Endothelial cell of umbilical vein (primary cell): ENCODE data around the gene CADPS. TPM values are rescaled to one million over a fixed set of nuclear protein-coding genes. Genes with fewer than 3 reads are reported as not detected.

Experiments
- BruUV-seq: library from RNA; stranded (reverse); fragments of 400-500 nt; replicated peaks from 2 replicates; lab custom pipeline; 2021; lab: Mats Ljungman, UMichigan
- CTCF ChIA-PET: fragments of 300-600, 350-600 bp; sonication (Branson Sonifier 250); formaldehyde crosslinking; loops from one replicate; lab custom pipeline; 2021; ENCODE audit warnings: antibody characterized with exemption, inconsistent platforms; lab: Charles Lee
- POLR2A ChIA-PET: fragments of 300-600, 350-600 bp; sonication (Branson Sonifier 250); formaldehyde crosslinking; loops from one replicate; lab custom pipeline; 2021; ENCODE audit warnings: antibody characterized with exemption, inconsistent platforms; lab: Charles Lee
- DNase-seq: peaks from one replicate; pipeline ENCODE4 v3.0.0-alpha.2; 2011; ENCODE audit warnings: low read depth, low spot score
- FAIRE-seq: peaks from 2 replicates; lab custom pipeline; 2011; peaks lifted over from hg19 to GRCh38; lab: Jason Lieb, UNC
- H2AFZ ChIP-seq: 2 replicates; pipeline ENCODE4 v1.6.0; 2012; ENCODE audit warnings: low read depth, low read length, control low read depth, inconsistent platforms
- H3K27ac ChIP-seq: 2 replicates; pipeline ENCODE4 v1.5.1; 2011; ENCODE audit warnings: low read depth, mild to moderate bottlenecking, control low read depth, low read length, moderate library complexity; ENCODE audit not compliant: insufficient read depth
- H3K27me3 ChIP-seq, 2 experiments: 2 replicates each; pipeline versions ENCODE4 v1.6.0 to v1.6.1; 2011; ENCODE audit warnings: low read length in 2 of 2, mixed read lengths in 1 of 2; ENCODE audit not compliant: control insufficient read depth in 2 of 2, insufficient read depth in 2 of 2
- H3K36me3 ChIP-seq, 2 experiments: 2 replicates in 1 of 2; 3 replicates in 1 of 2; pipeline ENCODE4 v1.5.1; 2011; ENCODE audit warnings: low read length in 2 of 2, mild to moderate bottlenecking in 1 of 2, moderate library complexity in 1 of 2; ENCODE audit not compliant: control insufficient read depth in 2 of 2, insufficient read depth in 2 of 2; ENCODE audit errors: extremely low read depth in 1 of 2
- H3K4me1 ChIP-seq: 3 replicates; pipeline ENCODE4 v1.5.1; 2011; ENCODE audit warnings: mild to moderate bottlenecking, low read length; ENCODE audit not compliant: control insufficient read depth, insufficient read depth; ENCODE audit errors: extremely low read depth
- H3K4me2 ChIP-seq: 2 replicates; pipeline ENCODE4 v1.6.1; 2011; ENCODE audit warnings: low read length, control low read depth, mixed read lengths; ENCODE audit not compliant: insufficient read depth
- H3K4me3 ChIP-seq, 3 experiments: fragments of 200-600 bp in 1 of 3; sonication (generic), shearing (Covaris generic) in 1 of 3; replicated peaks in 1 of 3; 2 replicates each; pipeline ENCODE4 v1.5.1; 2011 to 2016; ENCODE audit warnings: control low read depth in 3 of 3, low read length in 3 of 3, mild to moderate bottlenecking in 2 of 3, inconsistent platforms in 1 of 3, low read depth in 1 of 3, moderate library complexity in 1 of 3; ENCODE audit not compliant: insufficient read depth in 1 of 3
- H3K79me2 ChIP-seq: 2 replicates; pipeline ENCODE4 v1.6.0; 2012; ENCODE audit warnings: low read length, inconsistent platforms; ENCODE audit not compliant: control insufficient read depth, insufficient read depth
- H3K9ac ChIP-seq: replicated peaks from 2 replicates; pipeline ENCODE3; 2011; ENCODE audit warnings: low read length, control low read depth; ENCODE audit not compliant: insufficient read depth; ENCODE audit errors: extremely low read depth
- H3K9me1 ChIP-seq: replicated peaks from 3 replicates; pipeline ENCODE4 v1.6.0; 2011; ENCODE audit warnings: mild to moderate bottlenecking, low read length; ENCODE audit not compliant: control insufficient read depth, insufficient read depth; ENCODE audit errors: extremely low read depth
- H3K9me3 ChIP-seq: replicated peaks from 2 replicates; pipeline ENCODE4 v1.5.1; 2012; ENCODE audit warnings: low read length, inconsistent platforms; ENCODE audit not compliant: control insufficient read depth, insufficient read depth
- H4K20me1 ChIP-seq: replicated peaks from 2 replicates; pipeline ENCODE3; 2011; ENCODE audit warnings: mild to moderate bottlenecking, low read length; ENCODE audit not compliant: control insufficient read depth, insufficient read depth; ENCODE audit errors: extremely low read depth
- EZH2 ChIP-seq: IDR thresholded peaks from 2 replicates; pipeline ENCODE4 v1.6.1; 2012; ENCODE audit warnings: borderline replicate concordance, low read depth, mild to moderate bottlenecking, moderate library complexity, low read length, inconsistent platforms; ENCODE audit not compliant: severe bottlenecking
- FOS ChIP-seq: IDR thresholded peaks from 2 replicates; pipeline ENCODE4 v1.6.1; 2011; ENCODE audit warnings: mild to moderate bottlenecking, low read length, moderate library complexity, borderline replicate concordance; ENCODE audit not compliant: insufficient read depth
- GATA2 ChIP-seq: IDR thresholded peaks from 2 replicates; pipeline ENCODE4 v1.7.0; 2011; ENCODE audit warnings: low read depth, mild to moderate bottlenecking, moderate library complexity, mixed read lengths, low read length; ENCODE audit not compliant: insufficient read length, insufficient read depth
- JUN ChIP-seq: IDR thresholded peaks from 2 replicates; pipeline ENCODE4 v1.6.1; 2011; ENCODE audit warnings: borderline replicate concordance, low read depth; ENCODE audit not compliant: insufficient read length, insufficient read depth
- MYC ChIP-seq: IDR thresholded peaks from one replicate; pipeline ENCODE4 v1.6.1; 2011; ENCODE audit warnings: mild to moderate bottlenecking, low read depth, low read length
- POLR2A ChIP-seq: IDR thresholded peaks from 2 replicates; pipeline ENCODE4 v1.6.1; 2012; ENCODE audit warnings: low read depth, mild to moderate bottlenecking, control low read depth, low read length
- POLR2AphosphoS5 ChIP-seq: IDR thresholded peaks from 2 replicates; pipeline ENCODE4 v1.6.1; 2012; ENCODE audit warnings: low read depth, mild to moderate bottlenecking, control low read depth, low read length, moderate library complexity; ENCODE audit not compliant: insufficient read depth
- dilution Hi-C: fragments of 300-500 bp; cut with MboI; formaldehyde crosslinking; loops from one replicate; pipeline ENCODE4 v1.15.0; 2019; ENCODE audit warnings: low sequenced_read_pairs; ENCODE audit not compliant: extremely low pct_ligation_motif_present
- intact Hi-C: fragments of 100-400 bp; cut with micrococcal nuclease; formaldehyde crosslinking; loops from one replicate; pipeline ENCODE4 v1.10.0; 2022
- polyA plus RNA-seq, 4 experiments: library from polyadenylated mRNA; depleted of rRNA in 3 of 4; stranded (reverse) in 3 of 4; unstranded in 1 of 4; fragments of >200 nt; gene quantifications; 2 replicates each; pipeline versions ENCODE4 v1.2.1 to v1.2.3, GENCODE V29; 2011 to 2012; ENCODE audit warnings: missing spikeins in 1 of 4
- total RNA-seq: library from RNA; stranded (reverse); gene quantifications from 2 replicates; pipeline ENCODE4 v1.2.3, GENCODE V29; 2021
- TF ChIP-seq, protein P1 (sequence below): IDR thresholded peaks from 2 replicates; pipeline ENCODE4 v1.6.1; 2011; ENCODE audit not compliant: insufficient read depth, insufficient read length
- TF ChIP-seq, protein P2 (sequence below), 2 donors: IDR thresholded peaks; 1 replicate in 1 of 2; 2 replicates in 1 of 2; pipeline ENCODE4 v1.5.1; 2011; ENCODE audit warnings: low read length in 2 of 2, mild to moderate bottlenecking in 2 of 2, moderate library complexity in 2 of 2, control low read depth in 1 of 2, inconsistent platforms in 1 of 2, low read depth in 1 of 2; ENCODE audit not compliant: insufficient read depth in 1 of 2; ENCODE audit errors: extremely low read depth in 1 of 2

The CADPS gene
- total and polyA plus RNA-seq, 2 donors (not counting 3 experiments of a cell fraction or from before 2014, with no cell fraction given) = not detected

DNA sequence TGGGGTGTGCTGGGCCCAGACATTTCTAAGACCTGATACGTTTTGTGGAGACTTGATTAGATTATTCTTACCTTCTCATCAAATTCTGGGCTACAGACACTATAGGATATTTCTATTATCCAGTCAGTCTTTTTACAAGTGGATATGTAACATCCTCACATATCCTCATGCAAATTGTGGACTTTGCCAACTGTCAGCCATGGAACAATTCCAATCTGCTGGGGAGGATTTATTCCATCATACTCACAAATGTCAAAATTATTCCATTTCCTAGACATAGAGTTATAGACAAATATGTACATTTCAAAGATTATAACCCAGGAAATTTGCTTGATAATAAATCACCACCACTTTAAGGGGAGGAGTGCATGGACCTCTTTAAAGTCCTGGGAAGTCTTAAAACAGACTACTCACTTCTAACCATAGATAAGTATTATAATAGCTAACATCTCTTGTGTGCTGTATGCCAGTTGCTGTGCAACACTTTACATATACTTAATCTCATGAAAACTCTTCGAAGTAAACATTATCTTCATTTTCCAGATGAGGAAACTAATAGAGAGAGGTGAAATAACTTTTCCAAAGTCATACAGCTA, 44.4 kb downstream of the CADPS start:
- dilution Hi-C loops = no loop called here

DNA sequence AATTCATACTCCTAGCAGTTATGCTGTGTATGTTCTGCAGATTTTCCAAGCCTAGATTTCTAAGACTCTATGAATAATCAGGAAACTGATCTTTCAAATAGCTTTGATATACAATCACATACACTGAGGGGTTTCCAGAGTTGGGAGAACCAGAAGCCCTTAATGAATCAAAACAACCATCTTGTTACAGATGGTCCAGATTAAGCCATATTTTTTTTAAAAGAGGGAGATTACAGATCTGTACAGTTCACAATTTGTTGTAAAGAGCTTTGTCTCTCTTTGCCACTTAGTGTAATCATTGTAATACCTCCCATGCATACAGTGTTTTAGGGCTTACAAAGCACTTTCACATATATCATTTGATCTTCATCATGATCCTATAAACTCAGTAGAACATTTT, 47.7 kb downstream of the CADPS start:
- H3K36me3 ChIP-seq = no peaks in the 10 kb centered on the region
- no peak overlapping the region for H3K4me2 ChIP-seq
- no peaks in the 10 kb centered on the region for H3K79me2 ChIP-seq
- FAIRE-seq (no peak), DNase-seq (no peak)
- dilution Hi-C loops (no loop called here), intact Hi-C loops (no loop called here)
- no peak for TF ChIP-seq POLR2AphosphoS5
- no peak for TF ChIP-seq EZH2
- TF ChIP-seq MYC = no peak
- TF ChIP-seq JUN = no peak
- TF ChIP-seq, protein P1, sequence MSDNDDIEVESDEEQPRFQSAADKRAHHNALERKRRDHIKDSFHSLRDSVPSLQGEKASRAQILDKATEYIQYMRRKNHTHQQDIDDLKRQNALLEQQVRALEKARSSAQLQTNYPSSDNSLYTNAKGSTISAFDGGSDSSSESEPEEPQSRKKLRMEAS = no peak
- no peak for TF ChIP-seq GATA2
- TF ChIP-seq FOS = no peak
- no peak for TF ChIP-seq POLR2A
- TF ChIP-seq, protein P2, sequence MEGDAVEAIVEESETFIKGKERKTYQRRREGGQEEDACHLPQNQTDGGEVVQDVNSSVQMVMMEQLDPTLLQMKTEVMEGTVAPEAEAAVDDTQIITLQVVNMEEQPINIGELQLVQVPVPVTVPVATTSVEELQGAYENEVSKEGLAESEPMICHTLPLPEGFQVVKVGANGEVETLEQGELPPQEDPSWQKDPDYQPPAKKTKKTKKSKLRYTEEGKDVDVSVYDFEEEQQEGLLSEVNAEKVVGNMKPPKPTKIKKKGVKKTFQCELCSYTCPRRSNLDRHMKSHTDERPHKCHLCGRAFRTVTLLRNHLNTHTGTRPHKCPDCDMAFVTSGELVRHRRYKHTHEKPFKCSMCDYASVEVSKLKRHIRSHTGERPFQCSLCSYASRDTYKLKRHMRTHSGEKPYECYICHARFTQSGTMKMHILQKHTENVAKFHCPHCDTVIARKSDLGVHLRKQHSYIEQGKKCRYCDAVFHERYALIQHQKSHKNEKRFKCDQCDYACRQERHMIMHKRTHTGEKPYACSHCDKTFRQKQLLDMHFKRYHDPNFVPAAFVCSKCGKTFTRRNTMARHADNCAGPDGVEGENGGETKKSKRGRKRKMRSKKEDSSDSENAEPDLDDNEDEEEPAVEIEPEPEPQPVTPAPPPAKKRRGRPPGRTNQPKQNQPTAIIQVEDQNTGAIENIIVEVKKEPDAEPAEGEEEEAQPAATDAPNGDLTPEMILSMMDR (IDR thresholded peaks at IDR 0.05; ENCODE audit: extremely low read depth in 1 of 2, insufficient read depth in 1 of 2, low read depth in 1 of 2, low read length in 2 of 2) = no peak
- H3K27me3 ChIP-seq = no peaks in the 10 kb centered on the region
- H3K27ac ChIP-seq = no peak overlapping the region
- CTCF ChIA-PET = no interaction called here
- H4K20me1 ChIP-seq = no peaks in the 10 kb centered on the region
- H2AFZ ChIP-seq = no peak overlapping the region
- H3K9me1 ChIP-seq = no peaks in the 10 kb centered on the region
- no peak overlapping the region for H3K4me3 ChIP-seq
- POLR2A ChIA-PET = no interaction called here
- BruUV-seq = no TSS peak
- no peaks in the 10 kb centered on the region for H3K9me3 ChIP-seq
- no peak overlapping the region for H3K9ac ChIP-seq
- H3K4me1 ChIP-seq = no peaks in the 10 kb centered on the region

More for the DNA sequence above, 44.4 kb downstream of the CADPS start:
- intact Hi-C loops = no loop called here
- H3K4me1 ChIP-seq = no peaks in the 10 kb centered on the region
- ChIA-PET POLR2A (no interaction called here), CTCF (no interaction called here)
- TF ChIP-seq JUN = no peak
- TF ChIP-seq, protein P1 = no peak
- no peak for TF ChIP-seq EZH2
- no peak for TF ChIP-seq POLR2A
- no peak for TF ChIP-seq POLR2AphosphoS5
- no peak for TF ChIP-seq MYC
- no peak for TF ChIP-seq GATA2
- H3K79me2 ChIP-seq = no peaks in the 10 kb centered on the region
- DNase-seq (no peak), FAIRE-seq (no peak)
- H3K27ac ChIP-seq = no peak overlapping the region
- no peaks in the 10 kb centered on the region for H4K20me1 ChIP-seq
- BruUV-seq = no TSS peak
- H3K9me3 ChIP-seq = no peaks in the 10 kb centered on the region
- no peak overlapping the region for H2AFZ ChIP-seq
- no peak overlapping the region for H3K9ac ChIP-seq
- H3K27me3 ChIP-seq = no peaks in the 10 kb centered on the region
- H3K4me3 ChIP-seq = no peak overlapping the region
- no peaks in the 10 kb centered on the region for H3K9me1 ChIP-seq
- H3K36me3 ChIP-seq = no peaks in the 10 kb centered on the region
- no peak overlapping the region for H3K4me2 ChIP-seq
